ENCODE results near the gene BIRC2. TPM values are rescaled to one million over a fixed set of nuclear protein-coding genes. Genes with fewer than 3 reads are reported as not detected.
A peak's percentile ranks its signal among the peaks of the same experiment; 100 is the strongest.

The BIRC2 gene
- total and polyA plus RNA-seq, 12 donors, result 25.8 to 112 (median 48.1) TPM

DNA sequence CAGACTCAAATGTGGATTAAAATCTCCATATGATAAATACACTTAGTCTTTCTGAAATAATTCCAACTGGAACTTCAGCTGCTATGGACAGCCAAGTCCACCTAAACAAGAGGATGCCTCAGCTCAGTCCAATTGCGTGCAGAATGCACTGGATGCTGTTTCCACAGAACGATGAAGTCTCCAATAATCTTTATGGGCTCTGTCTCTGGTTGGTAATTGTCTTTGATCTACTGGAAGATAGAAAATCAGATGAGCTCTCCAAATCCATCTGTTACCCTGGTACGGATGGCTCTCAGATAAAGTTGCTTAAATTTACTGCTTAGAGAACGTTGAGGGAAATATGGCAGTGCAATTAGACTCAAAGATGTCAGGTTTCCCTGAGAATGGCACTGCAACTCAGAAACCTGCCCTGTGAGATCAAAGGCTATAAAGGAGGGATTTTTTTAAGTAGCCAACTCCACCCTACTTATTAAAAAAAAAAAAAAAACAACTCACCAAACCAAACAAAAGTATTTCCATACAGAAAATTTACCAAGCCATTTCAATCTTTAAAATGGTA lies 30.6 kb upstream of the BIRC2 start:
- H3K36me3 ChIP-seq (replicated peaks in 1 of 2), result no peaks in the 10 kb centered on the region
- H3K4me1 ChIP-seq (replicated peaks in 1 of 2), result peaks cover 0 to 17% of the 10 kb centered on the region in 2 donors
- intact Hi-C loops (cut with DNase I), result no loop called here
- WGBS, 4 donors, result 66 to 80% (median 77%) methylated on average over 4 of the region's 4 CpGs
- no peaks in the 10 kb centered on the region for H3K27me3 ChIP-seq
- no peak for DNase-seq
- H3K9me3 ChIP-seq (replicated peaks in 1 of 3), result no peaks in the 10 kb centered on the region
- TF ChIP-seq, protein P1, sequence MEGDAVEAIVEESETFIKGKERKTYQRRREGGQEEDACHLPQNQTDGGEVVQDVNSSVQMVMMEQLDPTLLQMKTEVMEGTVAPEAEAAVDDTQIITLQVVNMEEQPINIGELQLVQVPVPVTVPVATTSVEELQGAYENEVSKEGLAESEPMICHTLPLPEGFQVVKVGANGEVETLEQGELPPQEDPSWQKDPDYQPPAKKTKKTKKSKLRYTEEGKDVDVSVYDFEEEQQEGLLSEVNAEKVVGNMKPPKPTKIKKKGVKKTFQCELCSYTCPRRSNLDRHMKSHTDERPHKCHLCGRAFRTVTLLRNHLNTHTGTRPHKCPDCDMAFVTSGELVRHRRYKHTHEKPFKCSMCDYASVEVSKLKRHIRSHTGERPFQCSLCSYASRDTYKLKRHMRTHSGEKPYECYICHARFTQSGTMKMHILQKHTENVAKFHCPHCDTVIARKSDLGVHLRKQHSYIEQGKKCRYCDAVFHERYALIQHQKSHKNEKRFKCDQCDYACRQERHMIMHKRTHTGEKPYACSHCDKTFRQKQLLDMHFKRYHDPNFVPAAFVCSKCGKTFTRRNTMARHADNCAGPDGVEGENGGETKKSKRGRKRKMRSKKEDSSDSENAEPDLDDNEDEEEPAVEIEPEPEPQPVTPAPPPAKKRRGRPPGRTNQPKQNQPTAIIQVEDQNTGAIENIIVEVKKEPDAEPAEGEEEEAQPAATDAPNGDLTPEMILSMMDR (IDR thresholded peaks at IDR 0.05), result no peak
- TF ChIP-seq POLR2A (IDR thresholded peaks at IDR 0.05), result no peak
- peak overlapping the region in 1 of 5 donors; percentile 69 for H3K27ac ChIP-seq
- peak overlapping the region in 1 of 4 donors; percentile 68 for H3K4me3 ChIP-seq

DNA sequence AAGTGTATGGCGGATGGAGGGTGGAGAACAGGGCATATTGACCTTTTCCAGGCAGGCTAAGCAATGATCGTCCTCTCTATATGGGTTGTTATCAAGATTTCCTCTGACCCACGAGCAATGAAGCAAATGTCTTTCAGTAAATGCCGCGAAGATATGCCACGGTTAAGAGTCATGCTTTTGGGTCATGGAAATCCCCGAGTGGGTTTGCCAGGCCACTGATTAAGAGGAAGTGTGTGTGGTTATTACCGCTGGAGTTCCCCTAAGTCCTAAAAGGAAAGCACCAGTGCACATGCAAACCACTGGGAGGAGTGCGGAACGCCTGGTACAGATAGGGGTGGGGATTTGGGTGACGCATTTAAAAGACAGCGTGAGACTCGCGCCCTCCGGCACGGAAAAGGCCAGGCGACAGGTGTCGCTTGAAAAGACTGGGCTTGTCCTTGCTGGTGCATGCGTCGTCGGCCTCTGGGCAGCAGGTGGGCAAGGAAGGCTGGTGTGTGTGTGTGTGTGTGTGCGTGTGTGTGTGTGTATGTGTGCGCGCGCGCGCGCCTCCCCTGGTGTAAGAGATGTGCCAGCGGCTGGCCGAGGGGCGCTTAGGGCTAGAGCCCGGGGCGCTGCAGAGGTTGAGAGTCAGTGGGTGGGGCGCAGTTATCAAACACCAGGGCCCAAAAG lies 29.8 kb upstream of the BIRC2 start, which contains the start of gene BIRC3:
Gene BIRC3, plus strand, starts transcription at position 386 of the 669 bp plus-strand sequence. CDS start 7,026 bp downstream, outside the sequence.
- WGBS, 4 donors, result 1 to 2% (median 1%) methylated on average over 17 to 34 of the region's 34 CpGs

DNA sequence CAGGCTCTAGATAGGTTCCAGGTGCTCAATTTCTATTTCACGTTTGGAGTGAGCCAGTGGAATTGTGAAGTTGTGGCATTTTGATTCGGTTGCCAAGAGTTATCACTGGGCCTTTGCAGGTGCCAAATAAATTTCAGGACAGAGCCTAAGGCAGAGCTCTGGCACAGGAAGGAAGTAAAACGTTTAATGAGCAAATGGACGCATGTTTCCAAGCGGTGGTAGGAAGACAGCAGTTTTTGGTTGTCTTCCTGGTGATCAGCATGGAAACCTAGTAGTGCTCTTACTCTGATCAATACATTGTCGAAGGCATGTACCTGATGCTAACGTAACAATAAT lies 29.3 kb upstream of the BIRC2 start:
- TF ChIP-seq, protein P1 (IDR thresholded peaks at IDR 0.05), result no peak
- no peak for TF ChIP-seq POLR2A (IDR thresholded peaks at IDR 0.05)
- WGBS, 4 donors, result 37 to 49% (median 39%) methylated on average over 6 to 7 of the region's 7 CpGs
- H3K36me3 ChIP-seq (replicated peaks in 1 of 2), result no peaks in the 10 kb centered on the region
- H3K27ac ChIP-seq, result peak overlapping the region in 4 of 5 donors; percentile 56 to 90 (median 65)
- H3K27me3 ChIP-seq, result no peaks in the 10 kb centered on the region
- H3K4me3 ChIP-seq, result peak overlapping the region; percentile 63 to 73 (median 66)
- intact Hi-C loops (cut with DNase I), result no loop called here
- H3K4me1 ChIP-seq (replicated peaks in 1 of 2), result peaks cover 0 to 9% of the 10 kb centered on the region in 2 donors
- DNase-seq, result peak in 1 of 7 donors; percentile 17
- H3K9me3 ChIP-seq (replicated peaks in 1 of 3), result no peaks in the 10 kb centered on the region

More for the DNA sequence above, 29.8 kb upstream of the BIRC2 start, which contains the start of gene BIRC3:
- Histone ChIP-seq H3K27ac (peak within 1 kb of the TSS in 4 of 5 donors; percentile 56 to 90 (median 65)), H3K36me3 (replicated peaks in 1 of 2) (no peaks in the 10 kb centered on the region), H3K4me3 (peak within 1 kb of the TSS; percentile 63 to 73 (median 66)), H3K9me3 (replicated peaks in 1 of 3) (no peaks in the 10 kb centered on the region), H3K27me3 (no peaks in the 10 kb centered on the region), H3K4me1 (replicated peaks in 1 of 2) (peaks cover 0 to 13% of the 10 kb centered on the region in 2 donors)
- intact Hi-C loops (cut with DNase I), result no loop called here
- DNase-seq, result peak; percentile 77 to 94 (median 85)
- TF ChIP-seq, protein P1 (IDR thresholded peaks at IDR 0.05), result peak; percentile 15 to 65 (median 46)
- TF ChIP-seq POLR2A (IDR thresholded peaks at IDR 0.05), result peak in 1 of 2 donors; percentile 65

DNA sequence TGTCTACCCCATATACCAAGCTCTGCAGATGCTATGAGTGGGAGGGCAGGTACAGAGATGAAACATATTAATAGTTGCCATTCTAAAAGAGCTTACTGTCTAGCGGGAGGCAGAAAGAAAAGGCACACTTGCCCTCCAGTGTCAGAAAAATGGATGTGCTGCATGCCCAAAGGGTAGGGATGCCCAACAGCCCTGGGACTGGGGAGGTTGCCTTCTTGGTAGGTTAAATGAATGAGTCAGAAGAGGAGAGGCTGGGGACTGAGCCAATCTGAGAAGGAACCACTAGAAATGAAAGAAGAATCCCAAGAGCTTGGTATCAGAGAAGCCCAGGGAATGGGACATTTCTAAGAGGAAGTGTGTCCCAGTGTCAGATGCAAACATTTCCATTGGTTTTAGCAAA lies 28.5 kb upstream of the BIRC2 start:
- Histone ChIP-seq H3K36me3 (replicated peaks in 1 of 2) (no peaks in the 10 kb centered on the region), H3K4me1 (replicated peaks in 1 of 2) (peaks cover 0 to 9% of the 10 kb centered on the region in 2 donors), H3K27ac (peak overlapping the region in 1 of 5 donors; percentile 4), H3K9me3 (replicated peaks in 1 of 3) (no peaks in the 10 kb centered on the region), H3K27me3 (no peaks in the 10 kb centered on the region), H3K4me3 (no peak overlapping the region)
- no peak for TF ChIP-seq POLR2A (IDR thresholded peaks at IDR 0.05)
- TF ChIP-seq, protein P1 (IDR thresholded peaks at IDR 0.05), result no peak
- peak in 2 of 7 donors; percentile 16 to 34 for DNase-seq
- intact Hi-C loops (cut with DNase I), result no loop called here
- WGBS, 4 donors, result 81 to 100% (median 90%) methylated on average over 1 of the region's 1 CpG
